SK-N-SH treated with all-trans-retinoic acid at 6 μM for 48 hours (cell line): ENCODE data around the gene HRH3.

Source experiments
- CSDC2 ChIP-seq: fragments of 250-450 bp; sonication (Bioruptor Pico); IDR thresholded peaks from 2 replicates; pipeline ENCODE4 v1.5.0; 2020; ENCODE audit warnings: mild to moderate bottlenecking, moderate library complexity
- GLIS3 ChIP-seq: fragments of 250-450 bp; sonication (Bioruptor Pico); IDR thresholded peaks from 2 replicates; pipeline ENCODE4 v1.5.0; 2020; ENCODE audit warnings: mild to moderate bottlenecking, moderate library complexity
- ISL1 ChIP-seq: fragments of 250-450 bp; sonication (Bioruptor Pico); IDR thresholded peaks from 2 replicates; pipeline ENCODE4 v2.1.2; 2022; ENCODE audit warnings: mild to moderate bottlenecking, moderate library complexity
- OSR1 ChIP-seq: fragments of 250-450 bp; sonication (Bioruptor Pico); IDR thresholded peaks from 2 replicates; pipeline ENCODE4 v1.8.0; 2022; ENCODE audit warnings: moderate library complexity, mild to moderate bottlenecking, inconsistent platforms
- TOX ChIP-seq: fragments of 250-450 bp; sonication (Bioruptor Pico); IDR thresholded peaks from 2 replicates; pipeline ENCODE4 v1.8.0; 2021; ENCODE audit warnings: mild to moderate bottlenecking, moderate library complexity, borderline replicate concordance
- ZFP3 ChIP-seq: fragments of 250-450 bp; sonication (Bioruptor Pico); IDR thresholded peaks from 2 replicates; pipeline ENCODE4 v1.5.0; 2020; ENCODE audit warnings: mild to moderate bottlenecking, moderate library complexity
- ZFP30 ChIP-seq: fragments of 450-650 bp; formaldehyde crosslinking; IDR thresholded peaks from 2 replicates; pipeline ENCODE4 v1.5.0; 2022; ENCODE audit warnings: mild to moderate bottlenecking, moderate library complexity
- ZNF70 ChIP-seq: fragments of 450-650 bp; formaldehyde crosslinking; IDR thresholded peaks from 2 replicates; pipeline ENCODE4 v1.5.0; 2020; ENCODE audit warnings: mild to moderate bottlenecking, moderate library complexity

DNA sequence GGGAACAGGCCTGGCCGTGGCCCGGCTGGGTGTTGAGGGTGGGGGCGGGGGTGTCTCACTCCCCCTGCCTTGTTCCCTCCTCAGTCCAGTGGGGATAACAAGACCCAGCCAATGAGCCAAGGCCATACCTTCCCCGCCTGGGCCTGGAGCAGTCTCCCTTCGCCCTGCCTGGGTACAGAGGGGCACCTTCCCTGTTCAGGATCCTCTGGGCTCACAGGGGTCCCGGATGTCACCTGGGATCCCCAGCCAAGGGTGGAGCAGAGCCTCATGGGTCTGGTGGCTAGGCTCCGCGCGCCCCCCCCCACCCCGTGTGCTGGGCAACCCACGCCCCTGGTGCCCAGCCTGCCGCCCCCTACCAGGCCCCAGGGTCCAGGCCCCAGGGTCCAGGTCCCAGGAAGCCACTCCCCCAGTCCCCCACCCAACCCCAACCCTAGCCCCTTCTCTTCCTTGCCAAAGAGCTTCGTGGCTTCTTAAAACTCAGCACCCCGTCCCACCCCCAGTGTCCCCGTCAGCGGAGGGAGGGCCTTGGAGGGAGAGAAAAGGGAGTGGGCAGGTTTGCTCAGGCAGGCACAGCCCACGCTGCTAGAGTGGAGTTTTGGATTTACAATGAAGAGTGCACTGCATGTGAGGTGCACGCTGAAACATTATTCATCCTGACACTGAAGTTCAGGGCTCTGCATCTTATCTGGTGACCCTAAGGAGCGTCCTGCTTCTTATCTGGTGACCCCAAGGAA is 11.8 kb downstream of the HRH3 start:
- TF ChIP-seq TOX (CRISPR knock-in tag) (no peak), OSR1 (CRISPR knock-in tag) (no peak), CSDC2 (CRISPR knock-in tag) (no peak), ZFP30 (CRISPR knock-in tag) (no peak), ZNF70 (CRISPR knock-in tag) (no peak), ISL1 (no peak), GLIS3 (CRISPR knock-in tag) (no peak), ZFP3 (CRISPR knock-in tag) (no peak)
